Measurements from ENCODE around the gene ATP8A1.

Gene ATP8A1

GRCh38 chr4:42364266-42365053 is 292.4 kb downstream of the ATP8A1 start:
- DNase-seq (ENCODE audit: low read depth): no peak

DNA sequence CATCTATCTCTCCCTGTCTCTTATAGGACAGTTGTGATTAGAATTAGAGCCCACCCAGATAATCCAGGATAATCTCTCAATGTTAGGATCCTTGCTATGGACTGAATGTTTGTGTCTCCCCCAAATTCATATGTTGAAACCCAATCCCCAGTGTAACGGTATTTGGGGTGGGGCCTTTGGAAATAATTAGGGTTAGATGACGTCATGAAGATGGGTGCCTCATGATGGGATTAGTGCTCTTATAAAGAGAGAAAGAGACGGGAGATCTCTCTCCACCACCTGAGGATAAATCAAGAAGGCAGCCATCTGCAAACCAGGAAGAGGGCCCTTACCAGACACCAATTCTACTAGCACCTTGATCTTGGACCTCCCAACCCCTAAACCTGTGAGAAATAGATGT is 293.3 kb downstream of the ATP8A1 start:
- no peak for DNase-seq (ENCODE audit: low read depth)

GRCh38 chr4:42362591-42362990 is 294.3 kb downstream of the ATP8A1 start:
- DNase-seq (ENCODE audit: low read depth): no peak

GRCh38 chr4:42361456-42361855 is 295.4 kb downstream of the ATP8A1 start:
- no peak for DNase-seq (ENCODE audit: low read depth)

DNA sequence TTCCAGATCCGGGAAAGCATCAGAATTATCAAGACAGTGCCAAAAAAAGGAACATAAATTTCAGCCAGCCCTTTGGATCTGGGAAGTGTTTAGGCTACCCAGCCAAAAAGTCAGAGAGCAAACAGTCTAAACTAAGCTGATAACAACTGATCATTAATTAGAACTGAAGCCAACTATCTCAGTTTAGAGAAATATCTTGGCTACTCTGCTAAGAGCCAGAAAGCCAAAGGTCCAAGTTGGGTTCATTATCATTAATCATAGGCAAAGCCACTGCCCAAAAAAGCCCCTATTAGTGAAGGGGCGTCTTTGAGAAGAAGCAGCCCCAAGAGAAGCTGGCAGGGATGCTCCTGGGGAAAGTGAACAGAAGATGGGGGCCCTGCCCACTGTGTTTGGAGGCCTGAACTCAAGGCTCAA is 296.6 kb downstream of the ATP8A1 start:
- no peak for DNase-seq (ENCODE audit: low read depth)

- no peak for DNase-seq (ENCODE audit: low read depth)
Observed at GRCh38 chr4:42359711-42360110, 297.2 kb downstream of the ATP8A1 start.

All from GM04503 (cell line).